Activated CD4-positive, alpha-beta T cell treated with anti-CD3 and anti-CD28 coated beads, Interleukin-2, amount 50 U/mL, for 1 hour (primary cell): Measurements from ENCODE around the gene UNC5A.

Experiments
- DNase-seq: peaks from one replicate; pipeline ENCODE4 v3.0.0-alpha.2; 2020

UNC5A gene

GRCh38 chr5:176781638-176782570, 28.5 kb upstream of the UNC5A start:
- DNase-seq: no peak

- DNase-seq: no peak
Measured at GRCh38 chr5:176784218-176785165, 25.9 kb upstream of the UNC5A start.

GRCh38 chr5:176785184-176786145, 24.9 kb upstream of the UNC5A start:
- no peak for DNase-seq

GRCh38 chr5:176787676-176788075, 22.7 kb upstream of the UNC5A start:
- DNase-seq: no peak

- no peak for DNase-seq
Measured at GRCh38 chr5:176788091-176788490, 22.3 kb upstream of the UNC5A start.

- no peak for DNase-seq
Measured at GRCh38 chr5:176788941-176789872, 21.2 kb upstream of the UNC5A start.

GRCh38 chr5:176789873-176790615, 20.3 kb upstream of the UNC5A start:
- no peak for DNase-seq

- DNase-seq: no peak
Measured at GRCh38 chr5:176790941-176791340, 19.4 kb upstream of the UNC5A start.

- no peak for DNase-seq
Measured at GRCh38 chr5:176792655-176793342, 17.6 kb upstream of the UNC5A start.

GRCh38 chr5:176793343-176793699, 17.0 kb upstream of the UNC5A start:
- DNase-seq: no peak

- DNase-seq: no peak
Measured at GRCh38 chr5:176793736-176794135, 16.6 kb upstream of the UNC5A start.

GRCh38 chr5:176794509-176794908, 15.8 kb upstream of the UNC5A start:
- DNase-seq: no peak

- no peak for DNase-seq
Measured at GRCh38 chr5:176796411-176796810, 13.9 kb upstream of the UNC5A start.

- DNase-seq: no peak
Measured at GRCh38 chr5:176796970-176797369, 13.4 kb upstream of the UNC5A start.

- no peak for DNase-seq
Measured at GRCh38 chr5:176797456-176798050, 12.8 kb upstream of the UNC5A start.

- no peak for DNase-seq
Measured at GRCh38 chr5:176798086-176798876, 12.1 kb upstream of the UNC5A start.

GRCh38 chr5:176798949-176799348, 11.4 kb upstream of the UNC5A start:
- no peak for DNase-seq

- no peak for DNase-seq
Measured at GRCh38 chr5:176799488-176799887, 10.9 kb upstream of the UNC5A start.

GRCh38 chr5:176800024-176800423, 10.3 kb upstream of the UNC5A start:
- DNase-seq: no peak
